HCT116 (cell line): Measurements from ENCODE around the gene PTN. TPM values are rescaled to one million over a fixed set of nuclear protein-coding genes. Genes with fewer than 3 reads are reported as not detected.

ENCODE experiments used
- ATAC-seq: fragments of 200-7000 bp; cut with Tn5 transposase; 2 replicates; pipeline ENCODE4 v1.9.1; 2020; ENCODE audit warnings: mild to moderate bottlenecking, moderate library complexity
- BruUV-seq: library from RNA; stranded (reverse); fragments of 400-500 nt; replicated peaks from 2 replicates; lab custom pipeline; 2021; lab: Mats Ljungman, UMichigan
- CTCF ChIA-PET: fragments of 300-600 bp; sonication (Branson Sonifier 250); formaldehyde crosslinking; loops from one replicate; lab custom pipeline; 2021; ENCODE audit warnings: antibody characterized with exemption; lab: Charles Lee
- POLR2A ChIA-PET: fragments of 300-600, 350-600 bp; sonication (Branson Sonifier 250); formaldehyde crosslinking; loops from one replicate; lab custom pipeline; 2021; ENCODE audit warnings: antibody characterized with exemption; lab: Charles Lee
- RAD21 ChIA-PET, 2 experiments: fragments of 300-600 bp; sonication (Branson Sonifier 250); formaldehyde crosslinking; loops; one replicate each; lab custom pipeline; 2023; ENCODE audit warnings: low total read pairs in 2 of 2; ENCODE audit not compliant: uncharacterized antibody in 2 of 2, unreplicated experiment in 2 of 2, low non-redundant PET in 1 of 2; lab: Charles Lee
- DNase-seq: peaks from one replicate; pipeline ENCODE4 v3.0.0-alpha.2; 2010; ENCODE audit warnings: low read depth, low spot score
- H2AFZ ChIP-seq: fragments of 200-600 bp; shearing (Covaris generic), sonication (generic); 2 replicates; pipeline ENCODE4 v1.6.1; 2017; ENCODE audit warnings: low read depth, mixed run types, mixed read lengths, antibody characterized with exemption, low read length; ENCODE audit not compliant: poor library complexity, severe bottlenecking
- H3K27ac ChIP-seq: 2 replicates; pipeline ENCODE4 v1.5.1; 2012; ENCODE audit warnings: low read depth, low read length
- H3K27me3 ChIP-seq: fragments of 200-600 bp; sonication (generic); 2 replicates; pipeline ENCODE4 v1.6.1; 2016; ENCODE audit warnings: mixed run types, low read length, mixed read lengths; ENCODE audit not compliant: insufficient read depth
- H3K36me3 ChIP-seq, 2 experiments: fragments of 200-500 bp in 1 of 2; fragments of 200-600 bp in 1 of 2; sonication (Bioruptor generic) in 1 of 2; sonication (generic) in 1 of 2; 2 replicates each; pipeline versions ENCODE4 v1.5.1 to v1.6.1; 2014 to 2016; ENCODE audit warnings: low read length in 2 of 2, inconsistent platforms in 1 of 2, mixed read lengths in 1 of 2, mixed run types in 1 of 2; ENCODE audit not compliant: insufficient read depth in 2 of 2, control insufficient read depth in 1 of 2
- H3K4me1 ChIP-seq, 2 experiments: fragments of 200-600 bp in 1 of 2; sonication (generic) in 1 of 2; 2 replicates each; pipeline versions ENCODE4 v1.5.1 to v1.6.1; 2012 to 2017; ENCODE audit warnings: low read length in 2 of 2, inconsistent platforms in 1 of 2, mild to moderate bottlenecking in 1 of 2, mixed read lengths in 1 of 2, mixed run types in 1 of 2, moderate library complexity in 1 of 2; ENCODE audit not compliant: insufficient read depth in 2 of 2, control insufficient read depth in 1 of 2
- H3K4me2 ChIP-seq: fragments of 200-600 bp; sonication (generic); 2 replicates; pipeline ENCODE4 v1.6.1; 2017; ENCODE audit warnings: mixed run types, low read length, mixed read lengths
- H3K4me3 ChIP-seq, 2 experiments: fragments of 200-600 bp in 1 of 2; sonication (generic) in 1 of 2; replicated peaks in 1 of 2; 2 replicates each; pipeline ENCODE4 v1.5.1; 2011 to 2016; ENCODE audit warnings: low read length in 2 of 2, control low read depth in 1 of 2, low read depth in 1 of 2, mild to moderate bottlenecking in 1 of 2, mixed read lengths in 1 of 2, mixed run types in 1 of 2
- H3K79me2 ChIP-seq: fragments of 200-600 bp; sonication (generic); 2 replicates; pipeline ENCODE4 v1.6.1; 2017; ENCODE audit warnings: mild to moderate bottlenecking, mixed run types, low read length, moderate library complexity, mixed read lengths; ENCODE audit not compliant: insufficient read depth
- H3K9ac ChIP-seq: fragments of 200-600 bp; sonication (generic); 2 replicates; pipeline ENCODE4 v1.6.1; 2016; ENCODE audit warnings: low read length, mixed read lengths
- H3K9me2 ChIP-seq: fragments of 200-600 bp; sonication (generic), shearing (Covaris generic); 2 replicates; pipeline ENCODE4 v1.6.1; 2017; ENCODE audit warnings: mixed run types, mild to moderate bottlenecking, moderate library complexity; ENCODE audit not compliant: insufficient read depth
- H3K9me3 ChIP-seq, 2 experiments: fragments of 200-500 bp in 1 of 2; fragments of 200-600 bp in 1 of 2; sonication (Bioruptor generic) in 1 of 2; sonication (generic) in 1 of 2; 2 replicates each; pipeline ENCODE4 v1.6.1; 2014 to 2017; ENCODE audit warnings: low read length in 2 of 2, mixed read lengths in 2 of 2, inconsistent platforms in 1 of 2, low read depth in 1 of 2, mild to moderate bottlenecking in 1 of 2, mixed run types in 1 of 2, moderate library complexity in 1 of 2; ENCODE audit not compliant: control insufficient read depth in 1 of 2, insufficient read depth in 1 of 2
- H4K20me1 ChIP-seq: fragments of 200-600 bp; sonication (generic), shearing (Covaris generic); 2 replicates; pipeline ENCODE4 v1.6.1; 2017; ENCODE audit warnings: mixed run types, mild to moderate bottlenecking, moderate library complexity; ENCODE audit not compliant: insufficient read depth
- CEBPB ChIP-seq: IDR thresholded peaks from 2 replicates; pipeline ENCODE4 v1.6.1; 2012; ENCODE audit warnings: low read depth
- EZH2 ChIP-seq: fragments of 200-600 bp; sonication (generic); IDR thresholded peaks from 2 replicates; pipeline ENCODE4 v1.6.1; 2017; ENCODE audit warnings: antibody characterized with exemption, mixed run types
- EZH2phosphoT487 ChIP-seq: fragments of 200-600 bp; IDR thresholded peaks from 2 replicates; pipeline ENCODE4 v1.6.1; 2018; ENCODE audit warnings: antibody characterized with exemption, borderline replicate concordance
- FOSL1 ChIP-seq: IDR thresholded peaks from 2 replicates; pipeline ENCODE4 v1.6.1; 2012; ENCODE audit warnings: low read depth
- POLR2AphosphoS5 ChIP-seq: IDR thresholded peaks from 2 replicates; pipeline ENCODE4 v1.6.1; 2011; ENCODE audit warnings: mild to moderate bottlenecking, low read depth, low read length, moderate library complexity
- RAD21 ChIP-seq: IDR thresholded peaks from 2 replicates; pipeline ENCODE4 v1.6.1; 2012; ENCODE audit warnings: low read depth, mild to moderate bottlenecking
- SIN3A ChIP-seq: IDR thresholded peaks from 2 replicates; pipeline ENCODE4 v1.6.1; 2012; ENCODE audit warnings: low read depth
- SP1 ChIP-seq: IDR thresholded peaks from 2 replicates; pipeline ENCODE4 v1.6.1; 2012; ENCODE audit warnings: low read depth
- TCF7L2 ChIP-seq: IDR thresholded peaks from 2 replicates; pipeline ENCODE4 v1.7.0; 2011; ENCODE audit warnings: borderline replicate concordance, inconsistent platforms; ENCODE audit not compliant: insufficient read depth, insufficient read length; ENCODE audit errors: extremely low read depth
- YY1 ChIP-seq: IDR thresholded peaks from 2 replicates; pipeline ENCODE4 v1.6.1; 2011; ENCODE audit warnings: low read length, low read depth, moderate library complexity, mild to moderate bottlenecking; ENCODE audit not compliant: insufficient replicate concordance; ENCODE audit errors: extremely low read depth
- ZFX ChIP-seq: fragments of 450-650 bp; IDR thresholded peaks from 2 replicates; pipeline ENCODE4 v1.6.1; 2017
- ZNF274 ChIP-seq: fragments of 200-500 bp; sonication (Bioruptor generic); IDR thresholded peaks from 2 replicates; pipeline ENCODE4 v1.6.1; 2014; ENCODE audit warnings: mild to moderate bottlenecking, low read depth, low read length, inconsistent platforms
- intact Hi-C: fragments of 100-400 bp; cut with micrococcal nuclease; formaldehyde crosslinking; loops from 2 replicates; pipeline ENCODE4 v1.10.0; 2022
- total RNA-seq: library from RNA; stranded (reverse); gene quantifications from one replicate; pipeline ENCODE4 v1.2.1, GENCODE V29; 2021; ENCODE audit not compliant: unreplicated experiment
- TF ChIP-seq, protein P1 (sequence below): IDR thresholded peaks from 2 replicates; pipeline ENCODE4 v1.6.1; 2012
- TF ChIP-seq, protein P2 (sequence below), 3 experiments: fragments of 200-600 bp in 1 of 3; sonication (generic) in 1 of 3; IDR thresholded peaks in 2 of 3; conservative IDR thresholded peaks in 1 of 3; 2 replicates each; pipeline ENCODE4 v1.5.1; 2012 to 2017; ENCODE audit warnings: low read depth in 2 of 3, low read length in 2 of 3, antibody characterized with exemption in 1 of 3, borderline replicate concordance in 1 of 3, control low read depth in 1 of 3, mild to moderate bottlenecking in 1 of 3, mixed read lengths in 1 of 3, mixed run types in 1 of 3, moderate library complexity in 1 of 3; ENCODE audit not compliant: insufficient read depth in 1 of 3
- TF ChIP-seq, protein P3 (sequence below): IDR thresholded peaks from 2 replicates; pipeline ENCODE4 v1.6.1; 2011; ENCODE audit warnings: mild to moderate bottlenecking, low read length, moderate library complexity; ENCODE audit not compliant: insufficient replicate concordance; ENCODE audit errors: extremely low read depth

PTN gene
- total RNA-seq, 1 experiment from 2014 or later = not detected

DNA sequence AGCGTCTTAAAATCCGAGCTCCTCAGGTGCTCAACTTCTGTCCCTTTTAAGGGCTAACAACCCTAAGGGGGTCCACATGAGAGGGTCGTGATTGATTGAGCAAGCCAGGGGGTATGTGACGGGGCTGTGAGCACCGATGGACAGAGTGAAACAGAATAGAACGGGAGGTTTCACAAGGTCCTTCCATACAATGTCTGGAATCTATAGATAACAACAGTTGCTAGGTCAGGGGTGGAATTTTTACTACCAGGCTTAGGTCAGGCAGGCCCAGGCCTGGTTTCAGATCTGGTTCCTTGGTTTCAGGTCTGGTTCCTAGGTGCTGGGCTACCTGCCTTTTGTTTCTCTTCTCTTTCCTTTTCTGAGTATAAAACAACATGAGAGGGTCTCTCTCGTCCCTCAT, 80.9 kb downstream of the PTN start:
- Histone ChIP-seq H3K9me3 (no peaks in the 10 kb centered on the region; a peak in 1 of 4 replicates), H3K27ac (no peak overlapping the region), H3K4me1 (no peaks in the 10 kb centered on the region), H3K4me2 (no peak overlapping the region), H2AFZ (no peak overlapping the region), H3K4me3 (no peak overlapping the region), H4K20me1 (no peaks in the 10 kb centered on the region), H3K9ac (no peak overlapping the region), H3K79me2 (no peaks in the 10 kb centered on the region), H3K36me3 (no peaks in the 10 kb centered on the region), H3K9me2 (no peaks in the 10 kb centered on the region), H3K27me3 (no peaks in the 10 kb centered on the region)
- no peak for TF ChIP-seq FOSL1
- intact Hi-C loops = no loop called here
- ChIA-PET RAD21 (no interaction called here), POLR2A (no interaction called here), CTCF (no interaction called here)
- ATAC-seq = no peak
- no TSS peak for BruUV-seq
- DNase-seq = no peak

DNA sequence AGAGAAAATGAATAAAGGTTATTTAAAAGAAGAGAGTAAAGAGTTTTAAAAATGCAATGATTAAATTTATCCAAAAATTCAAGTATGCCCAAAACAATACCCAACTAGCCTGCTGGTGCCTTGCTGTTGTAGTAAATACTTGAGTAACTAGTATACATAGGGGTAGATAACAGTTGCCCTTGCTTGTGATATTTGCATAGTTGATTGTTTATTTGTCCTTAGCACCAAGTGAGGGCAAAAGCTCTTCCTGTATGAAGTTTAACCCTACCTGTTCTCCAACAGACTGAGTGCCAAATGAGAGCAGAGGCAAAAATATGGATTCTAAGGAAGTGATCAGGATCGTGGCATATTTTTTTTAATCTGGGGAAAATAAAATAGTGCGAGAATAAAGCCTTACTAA, 85.0 kb downstream of the PTN start:
- Histone ChIP-seq H3K4me1 (no peaks in the 10 kb centered on the region), H3K9ac (no peak overlapping the region), H3K36me3 (no peaks in the 10 kb centered on the region), H3K79me2 (no peaks in the 10 kb centered on the region), H3K4me3 (no peak overlapping the region), H3K9me2 (no peaks in the 10 kb centered on the region), H3K9me3 (peaks cover 0 to under 1% of the 10 kb centered on the region in 2 experiments; a peak in 1 of 4 replicates), H4K20me1 (no peaks in the 10 kb centered on the region), H3K27me3 (no peaks in the 10 kb centered on the region), H3K27ac (no peak overlapping the region), H3K4me2 (no peak overlapping the region), H2AFZ (no peak overlapping the region)
- ChIA-PET RAD21 (no interaction called here), CTCF (no interaction called here), POLR2A (no interaction called here)
- DNase-seq (no peak), ATAC-seq (no peak)
- no TSS peak for BruUV-seq
- TF ChIP-seq FOSL1 (no peak), RAD21 (no peak), EZH2 (no peak), EZH2phosphoT487 (no peak), YY1 (no peak), TCF7L2 (no peak), ZFX (no peak), POLR2AphosphoS5 (no peak), CEBPB (no peak), SP1 (no peak), ZNF274 (no peak), SIN3A (no peak)
- TF ChIP-seq, protein P1, sequence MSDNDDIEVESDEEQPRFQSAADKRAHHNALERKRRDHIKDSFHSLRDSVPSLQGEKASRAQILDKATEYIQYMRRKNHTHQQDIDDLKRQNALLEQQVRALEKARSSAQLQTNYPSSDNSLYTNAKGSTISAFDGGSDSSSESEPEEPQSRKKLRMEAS = no peak
- TF ChIP-seq, protein P2, sequence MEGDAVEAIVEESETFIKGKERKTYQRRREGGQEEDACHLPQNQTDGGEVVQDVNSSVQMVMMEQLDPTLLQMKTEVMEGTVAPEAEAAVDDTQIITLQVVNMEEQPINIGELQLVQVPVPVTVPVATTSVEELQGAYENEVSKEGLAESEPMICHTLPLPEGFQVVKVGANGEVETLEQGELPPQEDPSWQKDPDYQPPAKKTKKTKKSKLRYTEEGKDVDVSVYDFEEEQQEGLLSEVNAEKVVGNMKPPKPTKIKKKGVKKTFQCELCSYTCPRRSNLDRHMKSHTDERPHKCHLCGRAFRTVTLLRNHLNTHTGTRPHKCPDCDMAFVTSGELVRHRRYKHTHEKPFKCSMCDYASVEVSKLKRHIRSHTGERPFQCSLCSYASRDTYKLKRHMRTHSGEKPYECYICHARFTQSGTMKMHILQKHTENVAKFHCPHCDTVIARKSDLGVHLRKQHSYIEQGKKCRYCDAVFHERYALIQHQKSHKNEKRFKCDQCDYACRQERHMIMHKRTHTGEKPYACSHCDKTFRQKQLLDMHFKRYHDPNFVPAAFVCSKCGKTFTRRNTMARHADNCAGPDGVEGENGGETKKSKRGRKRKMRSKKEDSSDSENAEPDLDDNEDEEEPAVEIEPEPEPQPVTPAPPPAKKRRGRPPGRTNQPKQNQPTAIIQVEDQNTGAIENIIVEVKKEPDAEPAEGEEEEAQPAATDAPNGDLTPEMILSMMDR (IDR thresholded peaks at IDR 0.05 in 2 of 3, conservative IDR thresholded peaks at IDR 0.05 in 1 of 3; ENCODE audit: borderline replicate concordance in 1 of 3, insufficient read depth in 1 of 3, low read depth in 2 of 3, low read length in 2 of 3) = no peak
- TF ChIP-seq, protein P3, sequence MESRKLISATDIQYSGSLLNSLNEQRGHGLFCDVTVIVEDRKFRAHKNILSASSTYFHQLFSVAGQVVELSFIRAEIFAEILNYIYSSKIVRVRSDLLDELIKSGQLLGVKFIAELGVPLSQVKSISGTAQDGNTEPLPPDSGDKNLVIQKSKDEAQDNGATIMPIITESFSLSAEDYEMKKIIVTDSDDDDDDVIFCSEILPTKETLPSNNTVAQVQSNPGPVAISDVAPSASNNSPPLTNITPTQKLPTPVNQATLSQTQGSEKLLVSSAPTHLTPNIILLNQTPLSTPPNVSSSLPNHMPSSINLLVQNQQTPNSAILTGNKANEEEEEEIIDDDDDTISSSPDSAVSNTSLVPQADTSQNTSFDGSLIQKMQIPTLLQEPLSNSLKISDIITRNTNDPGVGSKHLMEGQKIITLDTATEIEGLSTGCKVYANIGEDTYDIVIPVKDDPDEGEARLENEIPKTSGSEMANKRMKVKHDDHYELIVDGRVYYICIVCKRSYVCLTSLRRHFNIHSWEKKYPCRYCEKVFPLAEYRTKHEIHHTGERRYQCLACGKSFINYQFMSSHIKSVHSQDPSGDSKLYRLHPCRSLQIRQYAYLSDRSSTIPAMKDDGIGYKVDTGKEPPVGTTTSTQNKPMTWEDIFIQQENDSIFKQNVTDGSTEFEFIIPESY = no peak
- intact Hi-C loops = no loop called here
